ENCODE measurements around the gene COL13A1.

- TF ChIP-seq, protein P1, sequence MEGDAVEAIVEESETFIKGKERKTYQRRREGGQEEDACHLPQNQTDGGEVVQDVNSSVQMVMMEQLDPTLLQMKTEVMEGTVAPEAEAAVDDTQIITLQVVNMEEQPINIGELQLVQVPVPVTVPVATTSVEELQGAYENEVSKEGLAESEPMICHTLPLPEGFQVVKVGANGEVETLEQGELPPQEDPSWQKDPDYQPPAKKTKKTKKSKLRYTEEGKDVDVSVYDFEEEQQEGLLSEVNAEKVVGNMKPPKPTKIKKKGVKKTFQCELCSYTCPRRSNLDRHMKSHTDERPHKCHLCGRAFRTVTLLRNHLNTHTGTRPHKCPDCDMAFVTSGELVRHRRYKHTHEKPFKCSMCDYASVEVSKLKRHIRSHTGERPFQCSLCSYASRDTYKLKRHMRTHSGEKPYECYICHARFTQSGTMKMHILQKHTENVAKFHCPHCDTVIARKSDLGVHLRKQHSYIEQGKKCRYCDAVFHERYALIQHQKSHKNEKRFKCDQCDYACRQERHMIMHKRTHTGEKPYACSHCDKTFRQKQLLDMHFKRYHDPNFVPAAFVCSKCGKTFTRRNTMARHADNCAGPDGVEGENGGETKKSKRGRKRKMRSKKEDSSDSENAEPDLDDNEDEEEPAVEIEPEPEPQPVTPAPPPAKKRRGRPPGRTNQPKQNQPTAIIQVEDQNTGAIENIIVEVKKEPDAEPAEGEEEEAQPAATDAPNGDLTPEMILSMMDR (conservative IDR thresholded peaks at IDR 0.05; ENCODE audit: low read depth in 2 of 2): no peak
- TF ChIP-seq EZH2 (IDR thresholded peaks at IDR 0.05; ENCODE audit: low read depth, unreplicated experiment): no peak
- TF ChIP-seq CREB1 (CRISPR knock-in tag; IDR thresholded peaks at IDR 0.05; ENCODE audit: low read depth): no peak
- no peak for TF ChIP-seq ZNF462 (CRISPR knock-in tag; IDR thresholded peaks at IDR 0.05)
These were observed 67.7 kb downstream of the COL13A1 start for GRCh38 chr10:69869291-69869961.
